ENCODE results near the gene GSK3A. TPM values are rescaled to one million over a fixed set of nuclear protein-coding genes. Genes with fewer than 3 reads are reported as not detected.
A peak's percentile ranks its signal among the peaks of the same experiment; 100 is the strongest.

The GSK3A gene
- total RNA-seq, 1 donor from 2014 or later, result 42.0 TPM

DNA sequence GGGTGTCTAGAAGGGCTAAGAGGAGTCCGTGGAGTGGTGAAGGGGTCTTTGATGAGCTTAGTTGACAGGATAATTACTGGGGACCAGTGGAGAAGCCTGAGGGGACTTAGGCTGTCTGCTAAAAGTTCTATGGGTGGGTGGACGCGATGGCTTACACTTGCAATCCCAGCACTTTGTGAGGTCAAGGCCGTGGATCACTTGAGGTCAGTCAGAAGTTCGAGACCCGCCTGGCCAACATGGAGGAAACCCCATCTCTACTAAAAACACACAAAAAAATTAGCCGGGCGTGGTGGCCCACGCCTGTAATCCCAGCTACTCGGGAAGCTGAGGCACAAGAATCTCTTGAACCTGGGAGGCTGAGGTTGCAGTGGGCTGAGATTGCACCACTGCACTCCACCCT lies 2.8 kb upstream of the GSK3A start:
- Mint-ChIP-seq H3K36me3 (ENCODE audit: low read depth) (peaks cover 2% of the 10 kb centered on the region), H3K4me1 (ENCODE audit: low read depth) (peaks cover 59% of the 10 kb centered on the region), H3K9me3 (ENCODE audit: low read depth) (no peaks in the 10 kb centered on the region), H3K4me3 (ENCODE audit: unreplicated experiment) (peak overlapping the region; percentile 82), H3K27ac (ENCODE audit: unreplicated experiment) (peak overlapping the region; percentile 96), H3K27me3 (ENCODE audit: low read depth) (no peaks in the 10 kb centered on the region)
- DNase-seq (ENCODE audit: low spot score), result no peak
- TF ChIP-seq, protein P1, sequence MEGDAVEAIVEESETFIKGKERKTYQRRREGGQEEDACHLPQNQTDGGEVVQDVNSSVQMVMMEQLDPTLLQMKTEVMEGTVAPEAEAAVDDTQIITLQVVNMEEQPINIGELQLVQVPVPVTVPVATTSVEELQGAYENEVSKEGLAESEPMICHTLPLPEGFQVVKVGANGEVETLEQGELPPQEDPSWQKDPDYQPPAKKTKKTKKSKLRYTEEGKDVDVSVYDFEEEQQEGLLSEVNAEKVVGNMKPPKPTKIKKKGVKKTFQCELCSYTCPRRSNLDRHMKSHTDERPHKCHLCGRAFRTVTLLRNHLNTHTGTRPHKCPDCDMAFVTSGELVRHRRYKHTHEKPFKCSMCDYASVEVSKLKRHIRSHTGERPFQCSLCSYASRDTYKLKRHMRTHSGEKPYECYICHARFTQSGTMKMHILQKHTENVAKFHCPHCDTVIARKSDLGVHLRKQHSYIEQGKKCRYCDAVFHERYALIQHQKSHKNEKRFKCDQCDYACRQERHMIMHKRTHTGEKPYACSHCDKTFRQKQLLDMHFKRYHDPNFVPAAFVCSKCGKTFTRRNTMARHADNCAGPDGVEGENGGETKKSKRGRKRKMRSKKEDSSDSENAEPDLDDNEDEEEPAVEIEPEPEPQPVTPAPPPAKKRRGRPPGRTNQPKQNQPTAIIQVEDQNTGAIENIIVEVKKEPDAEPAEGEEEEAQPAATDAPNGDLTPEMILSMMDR (IDR thresholded peaks at IDR 0.05), result no peak

DNA sequence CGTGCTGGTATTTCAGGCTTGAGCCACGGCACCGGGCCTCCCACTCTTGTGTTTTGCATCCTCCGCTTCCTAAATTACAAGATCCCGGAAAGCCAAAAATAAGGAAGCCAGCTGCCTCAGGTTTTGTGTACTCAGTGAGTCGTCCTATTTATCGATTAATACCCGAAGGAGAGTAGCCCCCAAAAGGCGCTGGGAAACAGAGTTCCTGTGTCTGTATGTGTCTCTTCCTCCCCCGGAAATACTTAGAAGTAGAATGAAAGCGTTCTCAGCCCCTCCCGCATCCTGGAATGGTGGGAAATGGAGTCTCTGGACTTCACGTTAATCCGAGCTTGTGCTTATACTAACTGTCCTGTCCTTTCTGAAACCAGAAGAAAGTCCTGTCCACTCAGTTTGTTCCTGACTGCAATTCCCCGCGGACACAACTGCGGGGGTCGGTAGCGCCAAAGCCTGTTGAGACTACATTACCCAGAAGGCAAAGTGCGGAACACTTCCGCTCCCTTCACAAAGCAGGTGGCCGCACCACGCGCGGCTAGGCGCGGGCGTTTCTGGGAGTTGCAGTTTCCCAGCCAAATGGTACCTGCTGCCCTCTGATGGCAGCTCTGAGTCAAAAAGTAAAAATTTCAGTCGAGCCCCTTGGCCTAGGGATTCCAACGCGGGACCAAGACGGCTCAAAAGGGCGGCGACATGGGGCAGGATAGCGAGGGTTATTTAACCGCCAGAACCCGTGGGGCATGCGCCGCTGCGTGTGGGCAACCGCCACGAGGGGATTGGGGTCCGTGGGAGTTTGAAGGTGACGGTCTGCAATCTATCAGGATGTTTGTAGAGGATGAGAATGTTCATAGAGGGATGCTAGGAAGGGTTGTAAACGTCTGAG lies 2.2 kb upstream of the GSK3A start:
- no peaks in the 10 kb centered on the region for H3K27me3 Mint-ChIP-seq (ENCODE audit: low read depth)
- peaks cover 60% of the 10 kb centered on the region for H3K4me1 Mint-ChIP-seq (ENCODE audit: low read depth)
- H3K36me3 Mint-ChIP-seq (ENCODE audit: low read depth), result no peaks in the 10 kb centered on the region
- peak overlapping the region; percentile 96 for H3K27ac Mint-ChIP-seq (ENCODE audit: unreplicated experiment)
- no peak for DNase-seq (ENCODE audit: low spot score)
- H3K4me3 Mint-ChIP-seq (ENCODE audit: unreplicated experiment), result peak overlapping the region; percentile 82
- TF ChIP-seq, protein P1 (IDR thresholded peaks at IDR 0.05), result peak; percentile 87
- no peaks in the 10 kb centered on the region for H3K9me3 Mint-ChIP-seq (ENCODE audit: low read depth)

DNA sequence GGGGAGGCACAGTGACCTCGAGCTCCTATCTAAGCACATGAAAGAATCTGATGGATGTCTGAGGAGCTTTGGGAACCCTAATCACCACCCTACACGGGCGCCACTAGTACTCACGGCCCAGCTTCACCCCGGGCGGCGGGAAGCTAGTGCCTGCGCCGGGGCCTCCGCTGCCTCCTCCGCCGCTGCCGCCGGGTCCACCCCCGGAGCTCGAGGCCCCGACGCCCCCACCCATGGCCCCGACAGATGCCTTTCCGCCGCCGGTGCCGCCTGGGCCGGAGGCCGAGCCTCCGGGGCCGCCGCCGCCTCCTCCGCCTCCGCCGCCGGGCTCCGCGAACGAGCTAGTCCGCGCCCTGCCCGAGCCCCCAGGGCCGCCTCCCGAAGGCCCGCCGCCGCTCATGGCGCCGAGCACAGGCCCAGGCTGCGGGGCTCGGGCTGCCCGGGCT lies 312 bp downstream of the GSK3A start:
- TF ChIP-seq, protein P1 (IDR thresholded peaks at IDR 0.05), result no peak
- Mint-ChIP-seq H3K36me3 (ENCODE audit: low read depth) (peaks cover 3% of the 10 kb centered on the region), H3K4me1 (ENCODE audit: low read depth) (peaks cover 59% of the 10 kb centered on the region), H3K27ac (ENCODE audit: unreplicated experiment) (peak overlapping the region; percentile 85), H3K9me3 (ENCODE audit: low read depth) (no peaks in the 10 kb centered on the region), H3K27me3 (ENCODE audit: low read depth) (no peaks in the 10 kb centered on the region), H3K4me3 (ENCODE audit: unreplicated experiment) (peak overlapping the region; percentile 90)
- no peak for DNase-seq (ENCODE audit: low spot score)

DNA sequence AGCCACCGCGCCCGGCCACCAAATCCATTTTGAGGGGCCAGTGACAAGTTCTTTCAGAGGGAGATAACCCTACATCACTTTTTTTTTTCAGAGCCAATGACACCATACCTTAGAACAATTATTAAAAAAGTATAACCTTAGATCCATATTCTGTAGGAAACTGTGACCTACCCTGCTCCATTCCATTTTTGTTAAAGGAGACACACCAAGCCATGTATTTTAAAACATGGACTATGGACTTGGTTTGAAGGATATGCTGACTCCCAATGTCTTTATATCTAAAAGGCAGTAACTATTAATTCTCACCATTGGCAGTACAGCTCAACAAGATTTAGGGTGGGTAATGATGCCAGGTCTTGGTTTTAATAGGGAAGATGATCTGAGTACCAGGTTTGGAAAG lies 1.1 kb downstream of the GSK3A start:
- DNase-seq (ENCODE audit: low spot score), result no peak
- Mint-ChIP-seq H3K36me3 (ENCODE audit: low read depth) (peaks cover 5% of the 10 kb centered on the region), H3K9me3 (ENCODE audit: low read depth) (no peaks in the 10 kb centered on the region), H3K27ac (ENCODE audit: unreplicated experiment) (no peak overlapping the region), H3K4me1 (ENCODE audit: low read depth) (peaks cover 51% of the 10 kb centered on the region), H3K4me3 (ENCODE audit: unreplicated experiment) (peak overlapping the region; percentile 90), H3K27me3 (ENCODE audit: low read depth) (no peaks in the 10 kb centered on the region)
- TF ChIP-seq, protein P1 (IDR thresholded peaks at IDR 0.05), result no peak

DNA sequence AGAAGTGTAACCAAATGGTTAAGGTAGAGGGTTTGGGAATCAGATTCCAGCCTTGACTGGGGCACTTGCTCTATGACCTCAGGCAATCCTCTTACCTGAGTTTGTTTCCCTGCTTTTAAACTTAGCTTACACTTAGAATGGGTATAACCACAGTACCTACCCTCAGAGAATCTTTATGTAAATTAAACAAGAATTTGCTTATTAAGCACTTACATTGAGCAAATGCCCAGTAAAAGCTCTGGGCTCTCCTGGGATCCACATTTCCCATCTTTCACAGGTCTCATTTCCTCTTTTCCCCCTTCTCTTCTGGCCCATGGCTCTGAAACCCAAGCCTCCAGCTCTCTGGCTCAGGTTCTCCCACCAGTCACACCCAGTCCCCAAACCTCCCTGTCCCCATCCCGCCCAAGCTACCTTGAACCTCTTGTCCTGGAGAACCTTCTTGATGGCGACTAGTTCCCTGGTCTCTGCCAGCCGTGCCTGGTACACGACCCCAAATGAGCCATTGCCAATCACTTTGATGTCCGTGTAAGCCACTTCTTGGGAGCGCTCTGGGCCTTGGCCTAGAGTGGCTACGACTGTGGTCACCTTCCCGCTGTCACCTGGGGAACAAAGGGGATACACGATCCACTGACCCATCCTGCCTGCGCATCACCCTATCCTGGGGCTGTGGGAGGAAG lies 2.7 kb downstream of the GSK3A start:
- no peaks in the 10 kb centered on the region for H3K9me3 Mint-ChIP-seq (ENCODE audit: low read depth)
- no peak overlapping the region for H3K27ac Mint-ChIP-seq (ENCODE audit: unreplicated experiment)
- H3K27me3 Mint-ChIP-seq (ENCODE audit: low read depth), result no peaks in the 10 kb centered on the region
- DNase-seq (ENCODE audit: low spot score), result no peak
- peaks cover 16% of the 10 kb centered on the region for H3K36me3 Mint-ChIP-seq (ENCODE audit: low read depth)
- peaks cover 36% of the 10 kb centered on the region for H3K4me1 Mint-ChIP-seq (ENCODE audit: low read depth)
- TF ChIP-seq, protein P1 (IDR thresholded peaks at IDR 0.05), result no peak
- no peak overlapping the region for H3K4me3 Mint-ChIP-seq (ENCODE audit: unreplicated experiment)
